DMS 273 (cell line): ENCODE results near the gene QSOX2.
"Not testable (repeated sequence)": the region's sequence is repeated elsewhere in the genome, so short reads cannot be mapped to it uniquely, and the experiment has no call there.

Source experiments
- DNase-seq: peaks from one replicate; lab custom pipeline; 2025; ENCODE audit not compliant: unreplicated experiment; lab: John Stamatoyannopoulos, UW

The QSOX2 gene

GRCh38 chr9:136267261-136268111 lies 21.9 kb upstream of the QSOX2 start:
- DNase-seq: no peak

GRCh38 chr9:136266641-136267040 lies 21.0 kb upstream of the QSOX2 start:
- DNase-seq: not testable (repeated sequence)

- no peak for DNase-seq
Measured at GRCh38 chr9:136265561-136266355, 20.1 kb upstream of the QSOX2 start.

DNA sequence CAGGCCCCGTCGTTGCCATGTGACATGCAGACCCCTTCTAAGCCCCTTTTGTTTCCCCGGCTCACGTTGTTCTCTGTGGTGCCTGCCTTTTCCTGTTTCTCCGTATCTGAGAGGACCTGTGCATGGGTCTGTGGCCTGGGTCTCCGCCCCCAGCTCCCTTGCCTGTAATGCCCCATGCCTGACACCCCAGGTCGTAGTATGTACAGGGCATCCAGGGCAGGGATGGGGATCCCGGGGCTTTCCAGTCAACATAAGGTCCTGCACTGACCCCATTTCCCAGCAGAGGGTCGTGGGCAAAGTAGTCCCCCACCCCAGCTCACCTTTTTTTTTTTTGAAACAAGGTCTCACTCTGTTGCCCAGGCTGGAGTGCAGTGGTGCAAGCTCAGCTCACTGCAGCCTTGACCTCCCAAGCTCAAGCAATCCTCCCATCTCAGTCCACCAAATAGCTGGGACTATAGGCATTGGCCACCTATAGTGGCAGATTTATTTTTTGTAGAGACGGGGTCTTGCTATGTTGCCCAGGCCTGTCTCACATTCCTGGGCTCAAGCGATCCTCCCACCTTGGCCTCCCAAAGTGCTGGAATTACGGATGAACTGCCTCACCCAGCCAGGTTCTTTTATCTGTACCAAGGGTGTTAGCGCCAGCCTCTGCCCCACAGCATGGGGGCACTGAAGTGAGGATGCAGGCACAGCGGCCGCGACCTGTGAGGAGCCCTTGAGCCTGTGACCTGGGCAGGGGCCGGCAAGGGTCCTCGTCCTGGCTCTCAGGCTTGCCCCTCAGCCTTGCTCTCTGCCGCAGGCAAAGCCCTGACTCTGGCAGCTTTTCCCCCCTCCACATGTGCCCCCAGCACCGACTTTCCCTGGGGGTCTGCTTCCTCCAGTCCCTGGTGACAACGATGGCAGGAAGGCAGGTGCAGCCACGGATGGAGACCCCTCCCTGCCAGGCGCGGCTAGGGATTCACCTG lies 19.1 kb upstream of the QSOX2 start:
- DNase-seq: no peak

DNA sequence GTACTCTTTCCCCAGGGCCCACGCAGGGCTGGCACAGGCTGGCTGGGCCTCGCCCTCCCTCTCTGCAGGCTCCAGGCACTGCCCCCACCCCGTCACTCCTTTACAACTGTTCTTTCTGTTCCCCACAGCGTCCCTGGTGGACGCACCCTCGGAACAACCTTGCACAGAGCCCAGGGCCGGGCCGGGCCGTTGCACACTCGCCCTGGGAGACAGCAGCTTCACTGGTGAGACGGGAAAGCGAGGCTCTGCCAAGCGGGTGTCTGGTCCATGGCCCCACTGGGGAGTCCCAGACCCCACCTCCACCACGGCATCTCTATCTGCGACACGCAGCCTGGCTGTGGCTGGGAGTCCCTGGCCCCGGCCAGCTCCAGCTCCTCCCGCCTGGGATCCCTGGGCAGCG lies 18.4 kb upstream of the QSOX2 start:
- DNase-seq: peak; percentile 70

DNA sequence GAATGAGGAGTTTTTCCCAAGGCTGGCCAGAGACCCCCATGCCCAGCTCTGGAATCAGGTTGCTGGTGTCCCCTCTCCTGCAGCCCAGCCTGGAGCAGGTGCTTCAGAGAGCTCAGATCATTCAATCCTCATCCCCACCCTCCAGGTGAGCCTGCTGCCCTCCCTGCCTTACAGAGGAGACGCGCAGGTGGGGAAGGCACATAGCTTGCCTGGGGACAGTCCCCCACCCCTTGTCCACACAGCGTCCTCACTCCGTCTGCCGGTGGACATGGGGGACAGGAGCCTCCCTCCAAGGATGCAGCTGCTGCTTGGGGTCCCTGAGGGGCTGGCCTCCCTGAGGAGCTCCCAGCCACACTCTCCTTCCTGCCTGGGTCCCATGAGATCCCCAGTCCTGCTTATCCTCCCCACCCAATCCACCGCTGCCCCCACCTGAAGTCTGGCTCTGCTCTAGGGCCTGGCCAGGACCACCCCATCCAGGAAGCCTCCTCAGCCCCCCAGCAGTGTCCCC lies 17.1 kb upstream of the QSOX2 start:
- DNase-seq: no peak

DNA sequence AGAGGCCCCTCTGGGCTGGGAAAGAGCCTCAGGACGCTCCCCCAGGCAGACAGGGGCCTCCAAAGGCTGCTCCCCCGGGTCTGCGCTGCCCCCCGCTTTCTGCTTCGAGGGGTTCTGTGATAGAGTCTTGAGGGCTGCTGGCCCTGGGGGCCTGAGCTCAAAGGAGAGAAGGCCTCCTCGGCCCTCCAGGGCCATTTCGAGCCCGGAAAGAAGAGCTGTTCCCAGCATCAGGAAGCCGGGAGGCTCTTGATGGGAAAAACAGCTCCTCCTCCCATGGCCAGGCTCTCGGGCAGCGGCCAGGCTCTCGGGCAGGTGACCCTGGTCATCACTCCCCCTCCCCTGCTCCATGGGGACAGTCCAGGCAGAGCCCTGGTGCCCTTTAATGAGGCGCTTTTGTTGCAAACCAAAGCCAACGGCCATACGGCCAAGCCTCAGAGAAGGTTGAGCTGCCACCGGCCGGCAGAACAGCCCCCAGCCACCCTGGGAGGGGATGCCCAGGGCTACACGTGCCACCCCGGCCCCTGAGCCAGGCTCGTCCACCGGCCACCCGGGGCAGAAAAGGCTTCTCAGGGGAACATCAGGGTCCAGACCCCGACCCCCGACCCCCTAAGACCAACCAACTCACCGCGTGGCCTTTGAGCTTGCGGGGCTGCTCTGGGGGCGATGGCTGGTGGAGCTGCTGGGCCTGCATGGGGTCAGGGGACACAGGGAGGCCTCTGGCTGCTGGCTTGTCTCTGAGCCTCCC lies 16.2 kb upstream of the QSOX2 start:
- DNase-seq: no peak

DNA sequence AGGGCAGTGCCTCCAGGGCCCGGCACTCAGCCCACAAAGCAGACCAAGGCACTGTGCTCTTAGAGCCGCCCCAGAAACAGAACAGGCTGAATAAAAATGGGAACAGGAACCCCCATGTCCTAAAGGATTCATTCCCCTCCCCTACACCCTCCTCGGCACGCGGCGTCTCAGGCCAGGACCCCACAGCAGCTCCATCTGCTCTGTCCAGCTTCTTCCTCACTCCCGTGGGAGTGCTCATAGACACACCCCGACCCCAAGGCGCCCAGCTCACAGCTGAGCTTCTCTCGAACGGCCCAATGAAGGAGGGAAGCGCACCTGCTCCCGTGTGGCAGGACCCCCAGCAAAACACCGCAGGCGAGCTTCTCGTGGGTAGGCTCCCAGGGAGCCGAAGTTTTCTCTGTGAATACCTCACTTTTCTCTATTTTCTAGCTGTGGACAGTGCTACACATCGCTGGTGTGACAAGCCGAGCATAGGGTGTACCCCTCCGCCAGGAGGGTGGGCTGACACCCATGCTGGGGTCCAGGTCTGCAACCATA lies 15.4 kb upstream of the QSOX2 start:
- DNase-seq: no peak

DNA sequence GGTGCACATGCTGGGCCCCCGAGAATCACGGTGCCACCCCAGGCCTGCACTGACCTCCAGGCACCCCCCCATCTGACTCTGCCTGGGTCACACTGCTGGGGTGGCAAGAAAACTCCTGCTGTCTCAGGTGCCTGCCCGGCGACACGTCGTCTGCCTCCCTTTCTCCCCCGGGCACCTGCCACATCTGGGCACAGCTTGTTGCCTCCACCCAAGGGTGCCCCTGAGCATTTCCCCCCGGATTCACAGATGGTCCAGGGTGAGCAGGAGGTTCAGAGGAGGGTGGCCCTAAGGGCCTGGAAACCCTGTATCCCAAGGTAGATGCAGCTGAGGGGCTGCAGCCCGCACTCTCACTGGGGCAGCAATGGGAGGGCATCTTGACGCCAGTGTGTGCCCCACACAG lies 14.9 kb upstream of the QSOX2 start:
- DNase-seq: no peak

- DNase-seq: no peak
Measured at GRCh38 chr9:136259836-136260235, 14.2 kb upstream of the QSOX2 start.

- DNase-seq: peak; percentile 32
Measured at GRCh38 chr9:136259517-136259813, 13.9 kb upstream of the QSOX2 start.

DNA sequence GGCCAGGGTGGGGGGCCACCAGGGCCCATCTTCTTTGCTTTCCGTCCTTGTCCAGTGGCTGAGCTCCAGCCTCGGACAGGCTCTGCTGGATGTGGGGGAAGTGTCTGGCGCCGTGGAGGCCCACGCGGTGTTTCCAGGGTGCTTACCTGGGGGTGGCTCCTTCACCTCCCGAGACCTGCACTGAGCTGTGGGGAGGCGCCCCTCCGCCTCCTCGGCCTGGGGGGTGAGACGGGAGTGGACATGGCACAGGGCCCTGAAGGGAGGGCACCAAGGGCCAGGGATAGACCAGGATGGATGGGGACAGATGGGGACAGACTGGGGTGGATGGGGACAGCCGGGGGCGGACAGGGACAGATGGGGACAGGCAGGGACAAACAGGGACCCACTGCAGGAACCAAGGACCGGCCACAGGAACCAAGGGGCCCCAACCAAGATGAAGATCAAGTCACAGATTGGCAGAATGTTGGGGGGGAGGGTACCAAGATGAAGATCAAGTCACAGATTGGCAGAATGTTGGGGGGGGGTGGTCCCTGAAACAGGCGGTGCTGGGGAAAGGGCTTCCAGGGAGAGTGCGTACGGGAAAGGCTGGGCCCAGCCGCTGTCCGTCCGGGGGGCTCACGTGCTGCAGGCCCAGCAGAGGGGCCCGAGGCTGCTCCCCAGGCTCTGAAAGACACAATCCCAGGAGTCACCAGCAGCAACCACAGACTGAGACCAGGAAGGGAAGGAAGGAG lies 13.3 kb upstream of the QSOX2 start:
- no peak for DNase-seq

DNA sequence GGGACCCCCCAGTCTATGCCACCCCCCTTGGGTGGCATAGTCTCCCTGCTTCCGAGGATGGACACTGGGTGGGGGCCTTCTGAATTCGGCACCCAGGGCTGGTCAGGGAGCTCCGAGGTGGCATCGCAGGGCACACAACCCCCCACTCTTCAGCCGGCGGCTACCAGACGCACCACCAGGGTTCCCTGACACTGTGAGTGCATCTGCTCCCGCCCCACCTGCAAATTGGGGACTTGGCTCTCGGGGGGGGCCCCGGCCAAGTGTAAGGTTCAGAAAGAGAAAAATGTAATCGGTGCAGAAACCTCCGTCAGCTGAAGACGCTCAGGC lies 12.7 kb upstream of the QSOX2 start:
- no peak for DNase-seq

DNA sequence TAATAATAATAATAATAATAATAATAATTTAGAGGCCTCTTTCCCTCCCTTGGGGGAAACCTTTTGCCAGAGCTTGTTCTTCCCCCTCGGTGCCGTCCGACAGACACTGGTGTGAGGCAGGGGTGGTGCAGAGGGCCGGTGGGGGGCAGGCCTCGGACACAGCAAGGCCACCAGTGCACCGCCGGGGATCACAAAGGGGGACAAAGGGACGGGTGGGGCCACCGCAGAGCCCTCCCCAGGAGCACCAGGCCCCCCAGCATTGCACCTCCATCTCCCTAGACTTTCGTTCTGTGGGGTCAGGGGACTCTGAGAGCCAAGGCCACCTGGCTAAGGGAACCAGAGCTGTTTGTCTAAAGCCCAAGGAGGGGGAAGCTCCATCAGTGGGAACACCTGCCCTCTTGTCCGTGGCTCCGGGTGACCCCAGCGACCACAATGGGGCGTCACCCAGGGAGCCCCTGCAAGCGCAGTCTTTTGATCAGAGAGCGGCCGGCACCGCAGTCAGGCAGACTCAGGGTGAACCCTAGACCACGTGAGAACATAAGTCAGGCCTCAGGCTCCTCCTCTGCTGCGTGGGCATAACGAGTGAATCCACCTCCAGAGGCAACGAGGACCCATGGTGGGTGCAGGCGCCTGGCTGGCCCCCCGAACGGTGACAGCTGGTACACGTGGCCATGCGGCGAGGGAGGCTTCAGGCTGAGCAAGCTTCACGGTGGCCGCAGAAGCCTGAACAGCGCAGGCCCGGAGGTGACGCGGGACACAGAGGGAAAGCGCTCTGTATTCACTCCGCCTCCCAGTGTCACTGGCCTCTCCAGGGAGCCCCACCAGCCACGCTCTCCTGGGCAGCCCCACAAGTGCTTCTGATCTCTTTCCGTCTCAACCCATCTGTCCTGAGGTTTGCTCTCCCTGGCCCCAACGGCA lies 12.0 kb upstream of the QSOX2 start:
- DNase-seq: no peak

- peak; percentile 52 for DNase-seq
Measured at GRCh38 chr9:136255896-136256890, 10.6 kb upstream of the QSOX2 start.

DNA sequence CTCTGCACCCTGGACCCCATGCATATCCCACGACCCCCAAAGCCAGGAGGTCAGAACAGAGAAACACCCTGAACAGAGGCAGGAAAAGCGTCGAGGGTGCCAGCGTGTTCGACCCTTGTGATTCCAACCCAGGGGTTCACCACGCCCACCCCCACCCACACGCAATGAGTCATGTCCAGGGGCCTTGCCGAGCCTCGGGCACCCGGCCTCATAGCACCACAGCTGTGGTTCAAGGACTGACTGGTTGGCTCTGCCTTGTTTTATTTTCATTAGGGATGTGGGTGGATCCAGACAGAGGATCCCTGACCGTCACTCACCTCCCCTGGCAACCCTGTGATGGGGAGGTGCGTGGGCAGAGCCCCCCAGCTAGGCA lies 9.5 kb upstream of the QSOX2 start:
- no peak for DNase-seq

- DNase-seq: peak; percentile 25
Measured at GRCh38 chr9:136254381-136255165, 9.0 kb upstream of the QSOX2 start.
